Stimulated activated naive CD8-positive, alpha-beta T cell treated with anti-CD3 and anti-CD28 coated beads, Interleukin-15, amount 100 ng/mL, for 72 hours (primary cell): ENCODE measurements around the gene ASPSCR1.

Experiments
- ATAC-seq: fragments of 150-1000 bp; cut with Tn5 transposase; 2 replicates; pipeline ENCODE4 v1.10.0; 2021; ENCODE audit warnings: mild to moderate bottlenecking, moderate library complexity
- DNase-seq, 2 donors: peaks; one replicate each; pipeline ENCODE4 v3.0.0; 2021 to 2022
- H3K27ac Mint-ChIP-seq, 2 donors: one replicate each; pipeline ENCODE4 v1.8.0; 2022; ENCODE audit warnings: mild to moderate bottlenecking in 2 of 2, mixed read lengths in 2 of 2, moderate library complexity in 2 of 2
- H3K27me3 Mint-ChIP-seq: one replicate; pipeline ENCODE4 v1.8.0; 2022; ENCODE audit warnings: mixed read lengths
- H3K4me1 Mint-ChIP-seq: one replicate; pipeline ENCODE4 v1.8.0; 2022; ENCODE audit warnings: mild to moderate bottlenecking, mixed read lengths
- H3K4me3 Mint-ChIP-seq, 2 donors: one replicate each; pipeline ENCODE4 v1.8.0; 2022; ENCODE audit warnings: mild to moderate bottlenecking in 2 of 2, mixed read lengths in 2 of 2, moderate library complexity in 1 of 2
- H3K9me3 Mint-ChIP-seq, 2 donors: one replicate each; pipeline ENCODE4 v1.8.0; 2022; ENCODE audit warnings: mixed read lengths in 2 of 2

Gene ASPSCR1

DNA sequence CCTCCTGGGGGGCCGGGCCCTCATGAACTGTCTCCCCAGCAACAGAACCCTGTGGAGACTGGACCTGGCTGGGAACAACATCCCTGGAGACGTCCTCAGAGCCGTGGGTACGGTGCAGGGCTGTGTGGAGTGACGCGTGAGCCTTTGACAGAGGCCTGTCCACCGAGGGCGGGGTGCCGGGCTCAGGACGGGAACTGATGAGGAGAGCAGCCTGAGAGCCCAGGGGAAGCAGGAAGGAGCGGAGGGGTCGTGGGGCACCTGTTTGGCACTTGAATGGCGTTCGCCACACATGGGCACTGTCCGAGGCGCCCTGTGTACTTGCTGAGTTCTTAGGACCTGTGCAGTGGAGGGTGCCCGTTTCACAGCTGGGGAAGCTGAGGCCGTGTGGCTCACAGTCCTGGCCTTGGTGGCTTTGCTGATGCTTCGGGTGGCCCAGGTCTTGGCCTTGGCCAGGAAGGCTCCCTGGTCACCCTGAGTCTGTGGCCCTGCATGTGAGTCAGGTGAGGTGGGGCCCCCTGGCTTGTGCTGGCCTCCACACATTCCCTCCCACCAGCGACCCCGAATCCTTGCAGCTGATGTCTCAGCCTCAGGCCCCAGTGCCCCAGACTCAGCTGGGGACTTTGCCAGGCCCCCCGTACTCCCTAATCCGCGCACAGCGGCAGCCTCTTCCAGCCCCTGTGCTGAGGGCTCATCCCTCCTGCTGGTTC, 48.1 kb downstream of the ASPSCR1 start:
- H3K4me3 Mint-ChIP-seq, result no peak overlapping the region
- peaks cover 52% of the 10 kb centered on the region for H3K4me1 Mint-ChIP-seq
- ATAC-seq (no peak), DNase-seq (no peak)
- H3K27ac Mint-ChIP-seq, result no peak overlapping the region
- H3K9me3 Mint-ChIP-seq, result no peaks in the 10 kb centered on the region
- no peaks in the 10 kb centered on the region for H3K27me3 Mint-ChIP-seq

DNA sequence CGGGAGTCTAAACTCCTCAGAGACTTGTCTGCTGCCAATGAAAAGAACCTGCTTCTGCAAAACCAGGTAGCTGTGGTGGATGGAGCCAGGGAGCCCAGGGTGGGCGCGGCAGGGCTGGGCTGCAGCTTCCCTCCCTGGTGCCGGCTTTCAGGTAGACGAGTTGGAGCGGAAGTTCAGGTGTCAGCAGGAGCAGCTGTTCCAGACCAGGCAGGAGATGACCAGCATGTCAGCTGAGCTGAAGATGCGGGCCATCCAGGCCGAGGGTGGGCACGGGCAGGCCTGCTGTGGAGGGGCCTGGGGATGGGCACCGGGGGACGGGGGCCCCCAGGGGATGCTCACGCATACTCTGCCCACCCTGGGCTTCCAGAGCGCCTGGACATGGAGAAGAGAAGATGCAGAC, 50.8 kb downstream of the ASPSCR1 start:
- Mint-ChIP-seq H3K4me3 (no peak overlapping the region), H3K9me3 (no peaks in the 10 kb centered on the region), H3K27me3 (no peaks in the 10 kb centered on the region), H3K4me1 (peaks cover 36% of the 10 kb centered on the region), H3K27ac (no peak overlapping the region)
- DNase-seq (no peak), ATAC-seq (no peak)

GRCh38 chr17:82028966-82029365, 51.5 kb downstream of the ASPSCR1 start:
- no peak for DNase-seq
- H3K27ac Mint-ChIP-seq, result no peak overlapping the region
- H3K4me1 Mint-ChIP-seq, result peaks cover 31% of the 10 kb centered on the region
- ATAC-seq, result no peak
- H3K4me3 Mint-ChIP-seq, result no peak overlapping the region
- no peaks in the 10 kb centered on the region for H3K9me3 Mint-ChIP-seq
- H3K27me3 Mint-ChIP-seq, result no peaks in the 10 kb centered on the region

GRCh38 chr17:82029391-82029790, 52.0 kb downstream of the ASPSCR1 start:
- Mint-ChIP-seq H3K4me1 (peaks cover 27% of the 10 kb centered on the region), H3K4me3 (peak overlapping the region; percentile 16 to 56), H3K9me3 (no peaks in the 10 kb centered on the region), H3K27me3 (no peaks in the 10 kb centered on the region), H3K27ac (no peak overlapping the region)
- ATAC-seq, result no peak
- no peak for DNase-seq

DNA sequence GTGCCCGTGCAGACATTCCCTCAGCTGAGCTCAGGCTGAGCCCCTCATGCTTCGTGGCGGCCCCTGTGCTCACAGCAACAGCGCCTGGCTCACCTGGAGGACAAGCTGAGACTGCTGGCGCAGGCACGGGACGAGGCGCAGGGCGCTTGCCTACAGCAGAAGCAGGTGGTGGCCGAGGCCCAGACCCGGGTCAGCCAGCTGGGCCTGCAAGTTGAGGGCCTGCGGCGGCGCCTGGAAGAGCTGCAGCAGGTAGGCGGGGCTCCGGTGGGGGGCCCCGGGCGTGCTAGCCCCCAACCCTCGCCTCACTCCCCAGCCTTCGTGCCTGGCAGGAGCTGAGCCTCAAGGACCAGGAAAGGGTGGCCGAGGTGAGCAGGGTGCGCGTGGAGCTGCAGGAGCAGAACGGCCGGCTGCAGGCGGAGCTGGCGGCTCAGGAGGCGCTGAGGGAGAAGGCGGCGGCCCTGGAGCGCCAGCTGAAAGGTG, 52.6 kb downstream of the ASPSCR1 start:
- ATAC-seq (peak; percentile 2), DNase-seq (no peak)
- H3K27ac Mint-ChIP-seq, result no peak overlapping the region
- H3K9me3 Mint-ChIP-seq, result no peaks in the 10 kb centered on the region
- H3K4me1 Mint-ChIP-seq, result peaks cover 24% of the 10 kb centered on the region
- H3K4me3 Mint-ChIP-seq, result peak overlapping the region in 1 of 2 donors; percentile 97
- no peaks in the 10 kb centered on the region for H3K27me3 Mint-ChIP-seq

DNA sequence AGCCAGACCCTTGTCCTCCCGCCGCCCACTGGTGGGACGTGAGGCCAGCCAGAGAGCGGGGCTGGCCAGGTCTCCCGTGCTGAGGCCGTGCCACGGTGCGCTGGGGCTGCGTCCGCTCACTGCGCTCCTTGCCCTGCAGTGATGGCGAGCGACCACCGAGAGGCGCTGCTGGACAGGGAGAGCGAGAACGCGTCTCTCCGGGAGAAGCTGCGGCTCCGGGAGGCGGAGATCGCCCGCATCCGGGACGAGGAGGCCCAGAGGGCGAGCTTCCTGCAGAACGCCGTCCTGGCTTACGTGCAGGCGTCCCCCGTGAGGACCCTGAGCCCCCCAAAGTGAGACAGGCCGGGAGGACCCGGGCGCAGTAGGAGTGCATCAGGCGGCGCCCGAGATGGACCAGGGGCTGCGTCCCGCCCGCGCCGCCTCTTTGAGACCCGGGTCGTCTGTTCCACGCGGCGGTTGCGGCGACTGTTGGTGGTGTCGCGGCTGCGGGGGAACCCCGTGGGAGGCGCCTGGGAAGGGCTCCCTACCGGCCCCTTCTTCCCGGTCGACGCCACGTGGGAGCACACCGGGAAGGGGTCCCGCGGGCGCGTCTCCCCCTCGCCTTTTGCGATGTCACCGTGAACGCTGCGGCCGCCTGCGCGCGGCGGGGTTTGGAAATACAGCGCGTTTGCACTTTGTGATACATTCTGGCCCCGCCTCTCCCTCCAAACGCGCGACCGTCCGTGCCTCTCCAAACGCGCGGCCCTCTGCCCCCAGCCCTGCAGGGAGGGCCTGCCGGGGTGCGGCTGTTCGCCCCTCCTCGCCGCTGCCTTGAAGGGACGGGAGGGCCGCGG, 53.3 kb downstream of the ASPSCR1 start:
- peak overlapping the region; percentile 92 to 97 for H3K4me3 Mint-ChIP-seq
- peaks cover 28% of the 10 kb centered on the region for H3K4me1 Mint-ChIP-seq
- no peaks in the 10 kb centered on the region for H3K27me3 Mint-ChIP-seq
- peak overlapping the region in 1 of 2 donors; percentile 25 for H3K27ac Mint-ChIP-seq
- peak; percentile 75 for ATAC-seq
- peak; percentile 88 for DNase-seq
- no peaks in the 10 kb centered on the region for H3K9me3 Mint-ChIP-seq

DNA sequence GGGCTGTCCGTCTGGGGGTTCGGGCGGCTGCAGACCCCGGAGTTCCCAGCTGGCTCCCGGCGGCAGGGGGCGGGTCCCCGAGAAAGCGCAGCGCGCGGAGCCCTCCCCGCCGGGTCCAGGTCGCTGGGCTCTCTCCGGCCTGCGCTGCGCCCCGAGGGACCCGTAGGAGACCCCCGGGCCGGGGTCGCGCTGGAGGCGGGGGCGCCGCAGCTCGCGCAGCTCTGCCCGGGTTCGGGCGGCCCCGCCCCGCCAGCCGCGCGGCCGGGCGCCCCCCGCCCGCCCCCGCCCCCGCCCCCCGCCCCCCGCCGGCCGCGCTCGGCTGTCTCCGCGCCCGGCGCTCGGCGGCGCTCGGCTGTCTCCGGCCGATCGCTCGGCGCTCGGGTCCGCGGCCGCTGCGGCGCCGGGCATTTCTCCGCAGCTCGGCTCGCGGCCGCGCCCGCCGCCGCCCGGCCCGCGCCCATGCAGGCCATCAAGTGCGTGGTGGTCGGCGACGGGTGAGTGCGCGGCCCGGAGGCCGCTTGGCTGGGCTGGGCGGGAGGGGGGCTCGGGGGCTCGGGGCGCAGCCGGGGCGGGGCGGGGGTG, 54.0 kb downstream of the ASPSCR1 start, which contains the start of gene RAC3:
TSS of gene RAC3 (plus strand) at position 376 of the 582 bp plus-strand sequence. CDS start at position 460, 84 bp downstream.
- no peaks in the 10 kb centered on the region for H3K27me3 Mint-ChIP-seq
- DNase-seq (no peak), ATAC-seq (peak; percentile 36)
- H3K9me3 Mint-ChIP-seq, result no peaks in the 10 kb centered on the region
- peak within 1 kb of the TSS in 1 of 2 donors; percentile 25 for H3K27ac Mint-ChIP-seq
- peaks cover 35% of the 10 kb centered on the region for H3K4me1 Mint-ChIP-seq
- H3K4me3 Mint-ChIP-seq, result peak within 1 kb of the TSS; percentile 92 to 97

DNA sequence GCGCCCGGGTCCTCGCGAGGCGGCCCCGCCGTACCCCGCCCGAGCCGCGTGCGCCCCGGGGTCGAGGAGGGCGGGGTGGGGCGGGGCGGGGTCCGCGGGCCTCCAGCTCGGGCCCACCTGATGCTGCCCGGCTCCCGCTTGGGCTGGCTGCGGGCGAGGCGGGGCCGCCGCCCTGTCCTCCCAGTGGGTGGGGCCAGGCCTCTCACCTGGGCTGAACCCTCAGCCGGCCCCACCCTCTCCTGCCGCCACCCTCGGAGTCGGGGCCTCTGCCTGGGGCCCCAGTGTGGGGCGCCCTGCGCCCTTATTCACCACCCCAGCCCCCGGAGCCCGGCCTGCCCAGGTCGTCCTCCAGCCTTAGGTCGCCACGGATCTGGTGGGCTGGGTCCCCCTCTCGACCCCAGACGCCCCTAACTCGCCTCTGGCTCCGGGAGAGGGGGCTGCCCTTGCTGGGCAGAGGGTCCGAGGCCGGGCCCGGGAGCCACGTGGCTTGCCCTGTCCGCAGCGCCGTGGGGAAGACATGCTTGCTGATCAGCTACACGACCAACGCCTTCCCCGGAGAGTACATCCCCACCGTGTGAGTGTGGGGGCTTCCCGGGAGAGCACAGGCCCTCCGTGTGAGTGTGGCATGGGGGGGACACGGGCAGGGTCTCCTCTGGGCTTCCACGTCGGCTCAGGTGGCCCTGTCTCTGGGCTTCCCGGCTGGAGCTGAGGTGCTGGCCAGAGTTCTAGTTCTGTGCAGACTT, 54.6 kb downstream of the ASPSCR1 start:
- Mint-ChIP-seq H3K4me1 (peaks cover 37% of the 10 kb centered on the region), H3K9me3 (no peaks in the 10 kb centered on the region), H3K4me3 (peak overlapping the region; percentile 37 to 57), H3K27me3 (no peaks in the 10 kb centered on the region), H3K27ac (no peak overlapping the region)
- DNase-seq (peak; percentile 45 to 51), ATAC-seq (peak; percentile 42)

GRCh38 chr17:82033359-82034085, 56.1 kb downstream of the ASPSCR1 start:
- Mint-ChIP-seq H3K27ac (no peak overlapping the region), H3K4me1 (peaks cover 38% of the 10 kb centered on the region), H3K9me3 (no peaks in the 10 kb centered on the region), H3K27me3 (no peaks in the 10 kb centered on the region), H3K4me3 (peak overlapping the region in 1 of 2 donors; percentile 57)
- ATAC-seq, result no peak
- no peak for DNase-seq

- Mint-ChIP-seq H3K27me3 (no peaks in the 10 kb centered on the region), H3K4me3 (no peak overlapping the region), H3K4me1 (peaks cover 43% of the 10 kb centered on the region), H3K9me3 (no peaks in the 10 kb centered on the region), H3K27ac (no peak overlapping the region)
- ATAC-seq, result no peak
- no peak for DNase-seq
Measured at GRCh38 chr17:82034371-82035011, 57.1 kb downstream of the ASPSCR1 start.

GRCh38 chr17:82035488-82035887, 58.1 kb downstream of the ASPSCR1 start:
- H3K27me3 Mint-ChIP-seq, result no peaks in the 10 kb centered on the region
- H3K27ac Mint-ChIP-seq, result no peak overlapping the region
- DNase-seq (no peak), ATAC-seq (no peak)
- no peaks in the 10 kb centered on the region for H3K9me3 Mint-ChIP-seq
- H3K4me1 Mint-ChIP-seq, result peaks cover 36% of the 10 kb centered on the region
- no peak overlapping the region for H3K4me3 Mint-ChIP-seq

DNA sequence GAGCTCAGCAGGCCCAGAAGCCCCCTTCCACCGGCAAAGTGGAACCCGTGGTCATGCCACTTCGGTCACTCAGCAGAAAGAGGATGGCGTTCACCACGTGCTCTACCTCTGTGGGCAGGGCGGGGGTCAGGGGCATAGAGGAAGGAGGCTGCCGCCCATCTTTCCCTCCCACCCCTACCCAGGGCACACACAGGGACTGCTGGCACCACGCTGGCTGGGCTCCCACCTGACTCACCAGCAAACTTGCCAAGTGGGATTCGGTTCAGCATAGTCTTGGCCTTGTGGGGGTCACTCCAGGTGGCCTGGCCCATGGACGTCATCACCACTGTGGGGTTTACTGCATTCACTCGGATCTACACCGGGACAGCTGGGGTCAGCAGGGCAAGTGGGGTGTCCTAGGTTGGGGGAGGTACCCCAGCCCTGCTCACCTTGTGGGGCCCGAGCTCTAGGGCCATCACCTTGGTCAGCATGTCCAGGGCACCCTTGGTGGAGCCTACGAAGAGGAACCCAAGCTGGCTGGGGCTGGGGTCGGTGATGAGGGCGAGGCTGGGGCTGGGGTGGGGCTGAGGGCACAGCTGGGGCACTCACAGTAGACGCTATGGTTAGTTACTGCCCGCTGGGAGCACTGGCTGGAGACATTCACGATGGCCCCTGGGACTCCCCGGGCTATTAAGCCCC, 58.7 kb downstream of the ASPSCR1 start:
- ATAC-seq (no peak), DNase-seq (no peak)
- H3K4me3 Mint-ChIP-seq, result peak overlapping the region; percentile 87 to 92
- peaks cover 33% of the 10 kb centered on the region for H3K4me1 Mint-ChIP-seq
- H3K27me3 Mint-ChIP-seq, result no peaks in the 10 kb centered on the region
- H3K9me3 Mint-ChIP-seq, result no peaks in the 10 kb centered on the region
- no peak overlapping the region for H3K27ac Mint-ChIP-seq

DNA sequence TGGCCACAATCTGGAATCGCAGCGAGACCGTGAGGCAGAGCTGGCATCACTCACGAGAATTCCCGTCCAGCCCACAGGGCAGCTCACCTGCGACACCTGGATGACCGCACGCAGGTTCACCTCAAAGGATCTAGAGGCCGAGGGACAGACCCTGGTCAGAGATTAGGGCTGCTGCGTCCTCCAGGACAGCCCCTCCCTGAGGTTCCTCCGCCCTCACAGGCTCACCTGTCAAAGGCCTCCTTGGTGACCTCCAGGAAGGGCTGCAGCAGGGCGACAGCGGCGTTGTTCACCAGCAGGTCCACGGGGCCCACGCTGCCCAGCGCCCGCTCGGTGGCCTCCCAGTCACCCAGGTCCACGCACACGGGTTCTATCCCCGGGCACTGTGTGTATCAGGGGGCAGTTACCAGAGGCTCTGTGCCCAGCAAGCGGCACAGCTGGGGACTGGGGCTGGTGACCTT, 59.2 kb downstream of the ASPSCR1 start:
- H3K27ac Mint-ChIP-seq, result no peak overlapping the region
- ATAC-seq, result no peak
- peaks cover 33% of the 10 kb centered on the region for H3K4me1 Mint-ChIP-seq
- H3K27me3 Mint-ChIP-seq, result no peaks in the 10 kb centered on the region
- H3K9me3 Mint-ChIP-seq, result no peaks in the 10 kb centered on the region
- no peak for DNase-seq
- peak overlapping the region; percentile 87 to 92 for H3K4me3 Mint-ChIP-seq
